DOHH2 (cell line): ENCODE results near the gene ATP6V0A1.

Experiments used
- CTCF ChIP-seq: fragments of 200-600 bp; sonication (generic); IDR thresholded peaks from one replicate; pipeline ENCODE4 v1.5.1; 2014; ENCODE audit warnings: antibody characterized with exemption, mild to moderate bottlenecking, low read depth, low read length; ENCODE audit not compliant: poor library complexity, severe bottlenecking
- EZH2phosphoT487 ChIP-seq: fragments of 200-600 bp; sonication (generic); IDR thresholded peaks from 2 replicates; pipeline ENCODE4 v1.6.1; 2017; ENCODE audit warnings: borderline replicate concordance, mild to moderate bottlenecking, antibody characterized with exemption, low read length, moderate library complexity, mixed read lengths

GRCh38 chr17:42508426-42509165, 49.9 kb downstream of the ATP6V0A1 start:
- TF ChIP-seq CTCF, result no peak
- TF ChIP-seq EZH2phosphoT487, result no peak
